ENCODE measurements around the gene MOK.

The MOK gene

DNA sequence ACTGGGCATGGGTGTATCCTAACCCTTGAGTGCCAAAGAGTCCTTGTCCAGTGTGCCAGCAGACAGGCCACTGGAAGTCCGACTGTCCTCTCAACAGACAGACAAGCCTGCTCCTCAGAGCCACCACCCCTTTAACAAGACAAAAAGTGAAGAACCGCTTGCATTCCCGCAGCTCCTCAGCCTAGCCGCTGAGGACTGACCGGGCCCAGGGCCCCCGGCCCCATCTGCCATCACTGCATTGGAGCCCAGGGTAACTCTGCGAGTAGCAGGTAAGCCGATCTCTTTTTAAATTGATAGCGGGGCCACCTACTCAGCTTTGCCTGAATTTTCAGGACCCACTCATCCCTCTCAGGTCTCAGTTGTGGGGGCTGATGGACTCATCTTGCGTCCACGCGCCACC, 68.9 kb downstream of the MOK start:
- no peak overlapping the region for H3K9ac ChIP-seq (ENCODE audit: low read length)

DNA sequence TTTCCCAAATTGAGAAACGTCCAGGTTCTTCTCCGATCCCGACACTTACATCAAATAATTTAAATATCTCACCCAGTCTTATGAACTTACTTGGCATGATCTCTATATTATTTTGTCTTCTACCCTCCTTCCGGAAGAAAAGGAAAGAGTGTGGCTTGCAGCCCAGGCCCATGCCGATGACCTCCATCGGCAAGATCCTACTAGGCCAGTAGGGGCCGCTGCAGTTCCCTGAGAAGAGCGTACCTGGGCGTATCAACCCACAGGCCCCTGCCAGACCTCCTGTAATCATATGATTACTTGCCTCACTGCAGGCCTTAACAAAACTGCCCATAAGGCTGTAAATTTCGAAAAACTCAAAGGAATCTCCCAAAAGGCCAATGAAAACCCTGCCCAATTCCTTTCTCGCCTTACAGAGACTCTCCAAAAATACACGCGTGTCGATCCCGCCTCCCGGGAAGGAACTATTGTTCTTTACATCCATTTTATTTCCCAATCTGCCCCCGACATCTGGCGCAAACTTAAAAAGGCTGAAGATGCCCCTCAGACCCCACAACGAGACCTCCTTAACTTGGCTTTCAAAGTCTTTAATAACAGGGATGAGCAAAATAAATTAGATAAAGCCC, 69.6 kb downstream of the MOK start:
- peaks cover 10% of the 10 kb centered on the region for H3K4me1 ChIP-seq (ENCODE audit: control insufficient read depth, low read depth, low read length)
- no peak overlapping the region for H3K27ac ChIP-seq (ENCODE audit: low read length)
- no peaks in the 10 kb centered on the region for H3K9me3 ChIP-seq (ENCODE audit: control insufficient read depth, low read depth, low read length)
- no peak overlapping the region for H3K4me3 ChIP-seq (ENCODE audit: low read length)
- no peak overlapping the region for H3K9ac ChIP-seq (ENCODE audit: low read length)
- no peaks in the 10 kb centered on the region for H3K27me3 ChIP-seq (ENCODE audit: control insufficient read depth, insufficient read depth, low read length)
- H3K36me3 ChIP-seq (ENCODE audit: control insufficient read depth, low read depth, low read length) = no peaks in the 10 kb centered on the region

More for the DNA sequence above, 68.9 kb downstream of the MOK start:
- peaks cover 10% of the 10 kb centered on the region for H3K4me1 ChIP-seq (ENCODE audit: control insufficient read depth, low read depth, low read length)
- H3K9me3 ChIP-seq (ENCODE audit: control insufficient read depth, low read depth, low read length) = no peaks in the 10 kb centered on the region
- no peak overlapping the region for H3K27ac ChIP-seq (ENCODE audit: low read length)
- no peaks in the 10 kb centered on the region for H3K36me3 ChIP-seq (ENCODE audit: control insufficient read depth, low read depth, low read length)
- no peak overlapping the region for H3K4me3 ChIP-seq (ENCODE audit: low read length)
- H3K27me3 ChIP-seq (ENCODE audit: control insufficient read depth, insufficient read depth, low read length) = no peaks in the 10 kb centered on the region

DNA sequence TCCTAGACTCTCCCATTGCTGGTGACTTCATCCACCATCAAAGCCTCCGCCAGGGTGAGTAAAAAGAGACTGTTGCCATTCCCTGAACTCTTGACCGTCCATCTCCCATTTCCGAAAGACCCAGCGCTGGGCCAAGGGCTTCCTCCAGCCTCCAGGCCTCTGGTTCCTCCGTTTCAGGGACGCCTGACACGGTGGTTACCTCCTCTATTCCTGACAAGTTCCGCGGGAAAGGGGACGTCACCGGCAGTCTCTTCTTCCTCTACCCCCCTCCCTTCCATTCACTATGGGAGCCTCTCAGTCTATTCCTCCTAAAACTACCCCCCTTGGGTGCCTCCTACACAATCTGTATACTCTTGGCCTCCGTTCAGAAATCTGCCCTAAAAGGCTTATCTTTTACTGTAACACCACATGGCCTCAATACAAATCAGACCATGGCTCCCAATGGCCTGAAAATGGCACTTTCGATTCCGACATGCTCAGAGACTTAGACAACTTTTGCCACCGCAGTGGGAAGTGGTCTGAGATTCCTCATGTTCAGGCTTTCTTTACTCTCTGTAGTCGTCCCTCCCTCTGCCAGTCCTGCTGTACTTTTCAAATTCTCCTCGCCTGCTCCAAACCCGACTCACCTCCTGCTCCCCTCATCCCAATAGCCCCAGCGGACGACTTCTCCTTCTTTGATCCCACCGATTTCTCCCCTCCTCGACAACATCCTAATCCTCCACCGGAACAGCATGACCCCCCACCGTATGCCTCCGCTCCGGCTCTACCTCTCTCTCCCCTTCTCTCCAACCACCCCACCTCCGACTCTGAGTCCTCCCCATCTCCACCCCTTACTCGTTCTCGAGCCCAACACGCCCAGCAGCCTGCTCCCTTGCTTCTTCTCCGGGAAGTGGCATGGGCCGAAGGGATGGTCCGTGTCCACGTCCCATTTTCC, 70.4 kb downstream of the MOK start:
- H3K9me3 ChIP-seq (ENCODE audit: control insufficient read depth, low read depth, low read length) = no peaks in the 10 kb centered on the region
- no peak overlapping the region for H3K27ac ChIP-seq (ENCODE audit: low read length)
- no peak overlapping the region for H3K4me3 ChIP-seq (ENCODE audit: low read length)
- H3K9ac ChIP-seq (ENCODE audit: low read length) = no peak overlapping the region
- peaks cover 10% of the 10 kb centered on the region for H3K4me1 ChIP-seq (ENCODE audit: control insufficient read depth, low read depth, low read length)
- H3K27me3 ChIP-seq (ENCODE audit: control insufficient read depth, insufficient read depth, low read length) = no peaks in the 10 kb centered on the region
- H3K36me3 ChIP-seq (ENCODE audit: control insufficient read depth, low read depth, low read length) = no peaks in the 10 kb centered on the region

DNA sequence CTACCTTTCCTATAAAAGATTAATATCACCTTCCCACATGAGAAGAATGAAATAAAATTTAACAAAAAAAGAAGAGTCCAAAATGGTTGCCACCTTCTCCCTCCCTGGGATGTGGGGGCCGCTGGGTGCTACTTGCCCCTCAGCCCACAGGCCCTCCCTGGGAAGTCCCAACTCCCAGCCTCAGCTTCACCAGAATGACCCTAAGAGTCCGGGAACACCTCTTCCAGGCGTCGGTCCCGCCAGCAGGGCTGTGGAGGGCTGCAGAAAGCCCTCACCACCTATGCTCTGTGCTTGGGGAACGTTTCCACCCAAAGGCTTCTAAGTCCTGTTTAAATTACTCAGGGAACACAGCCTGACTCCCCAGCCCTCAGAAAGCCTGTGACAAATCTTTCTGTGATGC, 71.9 kb downstream of the MOK start:
- H3K27me3 ChIP-seq (ENCODE audit: control insufficient read depth, insufficient read depth, low read length) = no peaks in the 10 kb centered on the region
- H3K4me3 ChIP-seq (ENCODE audit: low read length) = no peak overlapping the region
- H3K9me3 ChIP-seq (ENCODE audit: control insufficient read depth, low read depth, low read length) = no peaks in the 10 kb centered on the region
- H3K9ac ChIP-seq (ENCODE audit: low read length) = no peak overlapping the region
- H3K27ac ChIP-seq (ENCODE audit: low read length) = no peak overlapping the region
- peaks cover 8% of the 10 kb centered on the region for H3K4me1 ChIP-seq (ENCODE audit: control insufficient read depth, low read depth, low read length)
- no peaks in the 10 kb centered on the region for H3K36me3 ChIP-seq (ENCODE audit: control insufficient read depth, low read depth, low read length)

DNA sequence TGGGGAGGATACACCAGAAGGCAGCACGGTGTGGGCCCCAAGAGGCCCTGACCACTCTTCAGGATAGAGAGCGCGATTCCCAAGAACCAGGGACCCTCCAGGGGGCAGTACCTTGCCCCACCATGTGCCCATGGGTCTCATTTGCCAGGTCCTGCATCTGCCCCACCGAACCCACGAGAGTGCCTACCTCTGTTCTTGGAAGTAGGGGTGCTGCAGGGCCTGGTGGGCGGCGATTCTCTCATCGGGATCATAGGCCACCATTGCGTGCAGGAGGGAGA, 72.7 kb downstream of the MOK start:
- Histone ChIP-seq H3K4me1 (ENCODE audit: control insufficient read depth, low read depth, low read length) (peaks cover 8% of the 10 kb centered on the region), H3K27ac (ENCODE audit: low read length) (no peak overlapping the region), H3K9ac (ENCODE audit: low read length) (no peak overlapping the region), H3K9me3 (ENCODE audit: control insufficient read depth, low read depth, low read length) (no peaks in the 10 kb centered on the region), H3K36me3 (ENCODE audit: control insufficient read depth, low read depth, low read length) (no peaks in the 10 kb centered on the region), H3K27me3 (ENCODE audit: control insufficient read depth, insufficient read depth, low read length) (no peaks in the 10 kb centered on the region), H3K4me3 (ENCODE audit: low read length) (no peak overlapping the region)

- H3K36me3 ChIP-seq (ENCODE audit: control insufficient read depth, low read depth, low read length) = no peaks in the 10 kb centered on the region
- H3K9me3 ChIP-seq (ENCODE audit: control insufficient read depth, low read depth, low read length) = no peaks in the 10 kb centered on the region
- H3K4me3 ChIP-seq (ENCODE audit: low read length) = no peak overlapping the region
- H3K27ac ChIP-seq (ENCODE audit: low read length) = no peak overlapping the region
- no peaks in the 10 kb centered on the region for H3K27me3 ChIP-seq (ENCODE audit: control insufficient read depth, insufficient read depth, low read length)
- peaks cover 8% of the 10 kb centered on the region for H3K4me1 ChIP-seq (ENCODE audit: control insufficient read depth, low read depth, low read length)
- no peak overlapping the region for H3K9ac ChIP-seq (ENCODE audit: low read length)
Measured at GRCh38 chr14:102231476-102232347, 73.3 kb downstream of the MOK start.

GRCh38 chr14:102230481-102231210, 74.3 kb downstream of the MOK start:
- H3K27ac ChIP-seq (ENCODE audit: low read length) = no peak overlapping the region
- no peak overlapping the region for H3K9ac ChIP-seq (ENCODE audit: low read length)
- H3K4me1 ChIP-seq (ENCODE audit: control insufficient read depth, low read depth, low read length) = peaks cover 5% of the 10 kb centered on the region
- H3K4me3 ChIP-seq (ENCODE audit: low read length) = no peak overlapping the region
- H3K36me3 ChIP-seq (ENCODE audit: control insufficient read depth, low read depth, low read length) = no peaks in the 10 kb centered on the region
- H3K27me3 ChIP-seq (ENCODE audit: control insufficient read depth, insufficient read depth, low read length) = no peaks in the 10 kb centered on the region
- no peaks in the 10 kb centered on the region for H3K9me3 ChIP-seq (ENCODE audit: control insufficient read depth, low read depth, low read length)

GRCh38 chr14:102229739-102230092, 75.2 kb downstream of the MOK start:
- Histone ChIP-seq H3K36me3 (ENCODE audit: control insufficient read depth, low read depth, low read length) (no peaks in the 10 kb centered on the region), H3K9me3 (ENCODE audit: control insufficient read depth, low read depth, low read length) (no peaks in the 10 kb centered on the region), H3K27me3 (ENCODE audit: control insufficient read depth, insufficient read depth, low read length) (no peaks in the 10 kb centered on the region), H3K27ac (ENCODE audit: low read length) (no peak overlapping the region), H3K4me1 (ENCODE audit: control insufficient read depth, low read depth, low read length) (no peaks in the 10 kb centered on the region), H3K4me3 (ENCODE audit: low read length) (no peak overlapping the region), H3K9ac (ENCODE audit: low read length) (no peak overlapping the region)

- no peak overlapping the region for H3K27ac ChIP-seq (ENCODE audit: low read length)
- no peak overlapping the region for H3K4me3 ChIP-seq (ENCODE audit: low read length)
- no peaks in the 10 kb centered on the region for H3K4me1 ChIP-seq (ENCODE audit: control insufficient read depth, low read depth, low read length)
- H3K9me3 ChIP-seq (ENCODE audit: control insufficient read depth, low read depth, low read length) = no peaks in the 10 kb centered on the region
- H3K36me3 ChIP-seq (ENCODE audit: control insufficient read depth, low read depth, low read length) = no peaks in the 10 kb centered on the region
- no peaks in the 10 kb centered on the region for H3K27me3 ChIP-seq (ENCODE audit: control insufficient read depth, insufficient read depth, low read length)
- no peak overlapping the region for H3K9ac ChIP-seq (ENCODE audit: low read length)
Measured at GRCh38 chr14:102229071-102229738, 75.8 kb downstream of the MOK start.

GRCh38 chr14:102227184-102227964, 77.6 kb downstream of the MOK start:
- Histone ChIP-seq H3K36me3 (ENCODE audit: control insufficient read depth, low read depth, low read length) (no peaks in the 10 kb centered on the region), H3K27ac (ENCODE audit: low read length) (no peak overlapping the region), H3K9me3 (ENCODE audit: control insufficient read depth, low read depth, low read length) (no peaks in the 10 kb centered on the region), H3K9ac (ENCODE audit: low read length) (no peak overlapping the region), H3K4me3 (ENCODE audit: low read length) (no peak overlapping the region), H3K27me3 (ENCODE audit: control insufficient read depth, insufficient read depth, low read length) (no peaks in the 10 kb centered on the region), H3K4me1 (ENCODE audit: control insufficient read depth, low read depth, low read length) (no peaks in the 10 kb centered on the region)
